ENCODE measurements around the gene PSMD14.

The PSMD14 gene

GRCh38 chr2:161386228-161386824 lies 78.1 kb downstream of the PSMD14 start:
- Histone ChIP-seq H3K27me3 (ENCODE audit: insufficient read depth, low read depth) (no peaks in the 10 kb centered on the region), H3K27ac (no peak overlapping the region), H3K4me3 (IDR thresholded peaks at IDR 0.05; ENCODE audit: insufficient read depth, low read depth, low read length) (no peak overlapping the region), H3K4me2 (peak overlapping the region; percentile 37), H3K36me3 (ENCODE audit: insufficient read depth) (no peaks in the 10 kb centered on the region), H3K4me1 (ENCODE audit: low read depth, poor library complexity, severe bottlenecking) (peaks cover 71% of the 10 kb centered on the region), H3K9ac (no peak overlapping the region), H3K79me2 (ENCODE audit: insufficient read depth, low read depth) (0 out of 2 replicates have a peak, but pooled peaks cover 5% of the 10 kb centered on the region), H4K20me1 (ENCODE audit: insufficient read depth) (0 out of 2 replicates have a peak, but pooled peaks cover 2% of the 10 kb centered on the region), H2AFZ (ENCODE audit: low read depth) (no peak overlapping the region)
- no peak for TF ChIP-seq CTCF (conservative IDR thresholded peaks at IDR 0.05; ENCODE audit: low read depth, low read length)

- Histone ChIP-seq H3K27ac (no peak overlapping the region), H2AFZ (ENCODE audit: low read depth) (no peak overlapping the region), H3K36me3 (ENCODE audit: insufficient read depth) (no peaks in the 10 kb centered on the region), H3K9ac (no peak overlapping the region), H4K20me1 (ENCODE audit: insufficient read depth) (0 out of 2 replicates have a peak, but pooled peaks cover 2% of the 10 kb centered on the region), H3K4me1 (ENCODE audit: low read depth, poor library complexity, severe bottlenecking) (peaks cover 68% of the 10 kb centered on the region), H3K79me2 (ENCODE audit: insufficient read depth, low read depth) (0 out of 2 replicates have a peak, but pooled peaks cover 5% of the 10 kb centered on the region), H3K4me2 (no peak overlapping the region), H3K27me3 (ENCODE audit: insufficient read depth, low read depth) (no peaks in the 10 kb centered on the region), H3K4me3 (IDR thresholded peaks at IDR 0.05; ENCODE audit: insufficient read depth, low read depth, low read length) (no peak overlapping the region)
- TF ChIP-seq CTCF (conservative IDR thresholded peaks at IDR 0.05; ENCODE audit: low read depth, low read length), result no peak
Observed at GRCh38 chr2:161388146-161388779, 80.0 kb downstream of the PSMD14 start.

GRCh38 chr2:161391737-161392506 lies 83.7 kb downstream of the PSMD14 start:
- Histone ChIP-seq H3K4me1 (ENCODE audit: low read depth, poor library complexity, severe bottlenecking) (peaks cover 32% of the 10 kb centered on the region), H2AFZ (ENCODE audit: low read depth) (no peak overlapping the region), H4K20me1 (ENCODE audit: insufficient read depth) (no peaks in the 10 kb centered on the region), H3K9ac (no peak overlapping the region), H3K27ac (no peak overlapping the region), H3K36me3 (ENCODE audit: insufficient read depth) (no peaks in the 10 kb centered on the region), H3K79me2 (ENCODE audit: insufficient read depth, low read depth) (0 out of 2 replicates have a peak, but pooled peaks cover 5% of the 10 kb centered on the region), H3K27me3 (ENCODE audit: insufficient read depth, low read depth) (no peaks in the 10 kb centered on the region), H3K4me3 (IDR thresholded peaks at IDR 0.05; ENCODE audit: insufficient read depth, low read depth, low read length) (no peak overlapping the region), H3K4me2 (no peak overlapping the region)
- no peak for TF ChIP-seq CTCF (conservative IDR thresholded peaks at IDR 0.05; ENCODE audit: low read depth, low read length)

- Histone ChIP-seq H3K9ac (no peak overlapping the region), H3K4me1 (ENCODE audit: low read depth, poor library complexity, severe bottlenecking) (no peaks in the 10 kb centered on the region), H2AFZ (ENCODE audit: low read depth) (no peak overlapping the region), H3K79me2 (ENCODE audit: insufficient read depth, low read depth) (no peaks in the 10 kb centered on the region), H3K27me3 (ENCODE audit: insufficient read depth, low read depth) (no peaks in the 10 kb centered on the region), H3K36me3 (ENCODE audit: insufficient read depth) (no peaks in the 10 kb centered on the region), H3K4me2 (no peak overlapping the region), H4K20me1 (ENCODE audit: insufficient read depth) (no peaks in the 10 kb centered on the region), H3K27ac (no peak overlapping the region), H3K4me3 (IDR thresholded peaks at IDR 0.05; ENCODE audit: insufficient read depth, low read depth, low read length) (no peak overlapping the region)
- no peak for TF ChIP-seq CTCF (conservative IDR thresholded peaks at IDR 0.05; ENCODE audit: low read depth, low read length)
Observed at GRCh38 chr2:161400076-161400475, 91.9 kb downstream of the PSMD14 start.
